Measurements from ENCODE around the gene UTP15.

Gene UTP15

GRCh38 chr5:73596705-73597328 lies 31.3 kb downstream of the UTP15 start:
- Mint-ChIP-seq H3K4me3 (no peak overlapping the region), H3K9me3 (peaks cover 6% of the 10 kb centered on the region), H3K36me3 (ENCODE audit: low read depth) (no peaks in the 10 kb centered on the region)

GRCh38 chr5:73599380-73599779 lies 33.8 kb downstream of the UTP15 start:
- Mint-ChIP-seq H3K4me3 (no peak overlapping the region), H3K36me3 (ENCODE audit: low read depth) (no peaks in the 10 kb centered on the region), H3K4me1 (no peaks in the 10 kb centered on the region), H3K9me3 (peaks cover 6% of the 10 kb centered on the region), H3K27me3 (ENCODE audit: low read depth) (no peaks in the 10 kb centered on the region), H3K27ac (no peak overlapping the region)
- no peak for TF ChIP-seq CTCF (IDR thresholded peaks at IDR 0.05; ENCODE audit: unreplicated experiment in 3 of 3)

More at GRCh38 chr5:73596705-73597328, 31.3 kb downstream of the UTP15 start:
- Mint-ChIP-seq H3K27me3 (ENCODE audit: low read depth) (no peaks in the 10 kb centered on the region), H3K4me1 (no peaks in the 10 kb centered on the region), H3K27ac (no peak overlapping the region)
- peak; percentile 25 to 54 (median 39) for TF ChIP-seq CTCF (IDR thresholded peaks at IDR 0.05; ENCODE audit: unreplicated experiment in 3 of 3)

- Mint-ChIP-seq H3K9me3 (peaks cover 6% of the 10 kb centered on the region), H3K36me3 (ENCODE audit: low read depth) (no peaks in the 10 kb centered on the region)
Observed at GRCh38 chr5:73603998-73604397, 38.5 kb downstream of the UTP15 start.

GRCh38 chr5:73605223-73606087 lies 39.9 kb downstream of the UTP15 start:
- Mint-ChIP-seq H3K9me3 (peaks cover 2% of the 10 kb centered on the region), H3K4me1 (no peaks in the 10 kb centered on the region), H3K36me3 (ENCODE audit: low read depth) (no peaks in the 10 kb centered on the region), H3K27ac (no peak overlapping the region), H3K4me3 (no peak overlapping the region), H3K27me3 (ENCODE audit: low read depth) (peaks cover 4% of the 10 kb centered on the region)
- TF ChIP-seq CTCF (IDR thresholded peaks at IDR 0.05; ENCODE audit: unreplicated experiment in 3 of 3) = no peak

More at GRCh38 chr5:73603998-73604397, 38.5 kb downstream of the UTP15 start:
- H3K4me3 Mint-ChIP-seq = no peak overlapping the region
- peaks cover 4% of the 10 kb centered on the region for H3K27me3 Mint-ChIP-seq (ENCODE audit: low read depth)
- no peak for TF ChIP-seq CTCF (IDR thresholded peaks at IDR 0.05; ENCODE audit: unreplicated experiment in 3 of 3)
- no peaks in the 10 kb centered on the region for H3K4me1 Mint-ChIP-seq
- H3K27ac Mint-ChIP-seq = no peak overlapping the region

GRCh38 chr5:73606206-73606753 lies 40.7 kb downstream of the UTP15 start:
- Mint-ChIP-seq H3K36me3 (ENCODE audit: low read depth) (no peaks in the 10 kb centered on the region), H3K4me3 (no peak overlapping the region), H3K27ac (no peak overlapping the region), H3K9me3 (peaks cover 2% of the 10 kb centered on the region), H3K4me1 (no peaks in the 10 kb centered on the region), H3K27me3 (ENCODE audit: low read depth) (peaks cover 4% of the 10 kb centered on the region)
- no peak for TF ChIP-seq CTCF (IDR thresholded peaks at IDR 0.05; ENCODE audit: unreplicated experiment in 3 of 3)

All from nephron (organoid).